Fibroblast of upper back skin (primary cell): ENCODE data around the gene KIAA1217.

Experiments
- DNase-seq: peaks from one replicate; pipeline ENCODE4 v3.0.0-alpha.2; 2013

Gene KIAA1217

GRCh38 chr10:24374134-24374915 lies 165.4 kb downstream of the KIAA1217 start:
- peak; percentile 94 for DNase-seq

- DNase-seq = no peak
Observed at GRCh38 chr10:24375510-24375909, 166.6 kb downstream of the KIAA1217 start.

DNA sequence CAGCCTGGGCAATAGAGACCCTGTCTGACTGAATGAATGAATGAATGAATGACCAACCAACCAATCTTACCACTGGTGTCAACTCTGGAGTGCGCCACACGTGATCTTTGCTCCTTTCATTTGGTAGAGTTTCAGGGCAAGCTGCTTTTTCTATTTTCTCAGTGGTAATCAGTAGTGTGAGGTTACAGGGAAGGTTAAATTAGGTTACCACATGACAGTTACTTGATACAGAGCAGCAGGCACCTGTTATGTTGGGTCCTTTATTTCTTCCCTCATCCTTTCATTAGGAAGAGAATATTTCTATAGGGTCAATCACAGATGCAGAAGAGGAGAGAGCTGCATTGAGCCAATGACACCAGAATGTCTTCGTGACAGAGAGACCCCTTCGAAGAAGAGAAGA lies 167.8 kb downstream of the KIAA1217 start:
- no peak for DNase-seq

DNA sequence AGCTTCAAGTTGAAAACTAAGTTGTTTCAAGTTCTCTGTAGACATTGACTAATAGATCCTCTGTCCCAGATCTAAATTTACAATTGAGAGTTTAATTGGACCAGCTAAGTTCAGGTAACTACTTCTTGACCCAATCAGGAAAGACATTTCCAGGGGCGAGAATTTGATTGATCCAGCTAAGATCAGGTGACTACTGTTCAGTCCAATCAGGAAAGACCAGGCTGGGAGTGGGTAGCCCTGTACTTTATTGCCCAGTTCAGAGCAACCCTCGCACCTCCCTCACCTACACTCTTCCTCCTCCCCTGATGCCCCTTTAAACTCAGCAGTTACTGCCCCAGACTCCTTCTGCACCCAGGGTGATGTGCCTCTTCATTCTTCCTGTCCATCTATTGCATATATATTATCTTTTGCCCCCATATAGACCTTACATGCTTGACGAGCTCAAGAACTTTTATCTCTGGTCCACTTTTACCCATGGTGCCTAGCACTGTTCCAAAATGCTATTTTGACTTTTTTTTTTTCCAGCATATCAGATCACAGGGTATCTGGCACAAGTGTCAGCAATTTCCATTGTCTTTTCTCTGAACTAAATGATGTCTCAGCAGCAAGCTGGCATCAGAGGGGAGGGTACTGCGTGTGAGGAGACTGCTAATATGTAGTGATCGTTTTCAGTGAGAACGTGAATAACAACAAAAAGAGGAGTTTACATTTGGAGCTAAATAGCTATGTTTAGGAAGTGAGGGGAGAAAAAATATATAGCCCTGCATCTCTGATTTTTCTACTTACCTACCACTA lies 169.4 kb downstream of the KIAA1217 start:
- no peak for DNase-seq

DNA sequence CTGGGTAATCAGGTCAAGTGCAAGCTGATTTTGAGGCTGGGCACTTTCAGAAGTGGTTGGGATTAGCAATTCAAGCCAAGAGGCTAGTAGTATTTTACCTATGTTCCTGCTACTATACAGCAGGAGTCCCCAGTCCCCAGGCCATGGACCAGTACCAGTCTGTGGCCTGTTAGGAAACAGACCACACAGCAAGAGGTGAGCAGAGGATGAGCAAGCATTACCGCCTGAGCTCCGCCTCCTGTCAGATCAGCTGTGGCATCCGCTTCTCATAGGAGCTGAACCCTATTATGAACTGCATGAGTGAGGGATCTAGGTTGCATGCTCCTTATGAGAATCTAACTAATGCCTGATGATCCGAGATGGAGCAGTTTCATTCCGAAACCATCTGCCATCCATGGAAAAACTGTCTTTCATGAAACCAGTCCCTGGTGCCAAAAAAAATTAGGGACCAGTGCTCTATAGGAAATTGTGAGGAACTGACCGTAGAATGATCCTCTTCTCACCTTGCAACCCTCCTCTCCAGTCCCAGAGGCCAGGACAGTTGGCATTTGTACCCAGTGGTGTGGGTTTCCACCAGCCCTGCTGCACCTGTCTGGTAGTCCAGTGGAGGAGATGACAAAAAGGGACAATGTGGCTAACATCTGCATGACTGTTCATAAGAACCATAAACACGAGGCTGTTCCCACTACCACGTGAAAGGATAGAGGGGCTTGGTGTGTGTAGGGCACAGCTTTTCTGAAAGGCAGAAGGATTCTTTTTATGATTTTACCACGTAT lies 172.5 kb downstream of the KIAA1217 start:
- DNase-seq = no peak

DNA sequence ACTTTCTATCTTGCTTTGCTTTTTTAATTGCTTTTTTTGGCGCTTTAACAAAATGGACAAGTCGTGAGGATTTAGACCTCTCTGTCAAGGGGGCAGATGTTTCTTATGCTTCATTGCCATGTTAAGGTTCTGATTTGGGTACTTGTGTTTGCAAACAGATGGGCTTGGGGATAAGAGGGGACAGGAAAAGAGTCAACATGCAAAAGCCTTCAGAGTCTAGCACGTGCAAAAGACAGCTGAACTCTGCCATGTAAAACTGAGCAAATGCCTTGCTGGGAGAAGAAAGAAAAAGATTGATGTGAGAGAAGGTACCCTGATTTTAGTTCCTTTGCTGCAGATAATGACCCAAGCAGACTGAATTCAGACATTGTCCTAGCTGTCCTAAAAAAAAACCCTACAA lies 173.1 kb downstream of the KIAA1217 start:
- DNase-seq = no peak

- DNase-seq = no peak
Observed at GRCh38 chr10:24382596-24382978, 173.6 kb downstream of the KIAA1217 start.

DNA sequence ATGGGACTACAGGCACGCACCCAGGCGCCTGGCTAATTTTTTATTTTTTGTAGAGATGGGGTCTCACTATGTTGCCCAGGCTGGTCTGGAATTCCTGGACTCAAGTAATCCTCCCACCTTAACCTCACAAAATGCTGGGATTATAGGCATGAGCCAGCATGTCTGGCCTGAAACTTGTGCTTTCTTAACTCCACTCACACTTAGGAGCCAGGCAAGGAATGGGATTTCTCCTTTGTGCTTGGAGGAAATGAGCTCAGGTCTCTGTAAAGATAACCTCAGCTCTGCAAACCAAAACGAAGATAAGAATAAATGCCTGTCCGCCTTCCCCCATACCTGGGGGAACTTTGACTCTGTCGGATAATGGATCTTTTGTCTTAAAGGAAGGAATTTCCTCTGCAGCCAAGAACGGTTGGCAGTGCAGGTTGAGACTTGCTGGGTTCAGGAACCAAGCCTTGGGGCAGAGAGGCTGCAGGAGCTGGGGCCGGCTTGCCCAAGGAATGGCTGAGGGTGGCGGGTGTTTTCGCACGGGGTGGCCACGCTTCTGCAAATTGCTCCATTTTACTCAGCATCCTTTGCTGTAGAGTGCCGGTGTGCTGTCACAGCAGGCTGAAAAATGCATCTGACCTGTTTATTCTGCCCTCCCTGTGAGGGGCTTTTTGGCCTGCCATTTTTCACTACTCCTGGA lies 174.2 kb downstream of the KIAA1217 start:
- DNase-seq = no peak

- DNase-seq = peak; percentile 99
Observed at GRCh38 chr10:24383681-24384106, 174.8 kb downstream of the KIAA1217 start.

DNA sequence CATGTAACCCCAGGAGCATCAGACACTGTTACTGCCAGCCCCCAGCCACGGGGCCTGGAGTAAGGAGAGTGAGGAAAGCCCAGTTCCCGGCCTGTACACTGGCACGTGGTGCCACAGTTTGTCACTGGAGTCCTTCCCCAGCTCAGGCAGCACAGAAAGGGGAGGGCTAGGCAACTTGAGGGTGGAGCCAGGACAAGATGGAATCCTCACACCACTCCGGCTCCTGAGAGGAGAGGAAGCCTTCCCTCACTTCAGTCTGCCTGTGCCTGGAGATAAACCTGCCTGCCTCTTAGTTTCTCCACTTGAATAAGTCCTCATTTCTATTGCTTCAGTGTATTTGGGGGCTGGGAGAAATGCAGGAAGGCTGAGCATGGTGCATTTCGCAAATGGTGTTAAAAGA lies 176.0 kb downstream of the KIAA1217 start:
- DNase-seq = no peak

DNA sequence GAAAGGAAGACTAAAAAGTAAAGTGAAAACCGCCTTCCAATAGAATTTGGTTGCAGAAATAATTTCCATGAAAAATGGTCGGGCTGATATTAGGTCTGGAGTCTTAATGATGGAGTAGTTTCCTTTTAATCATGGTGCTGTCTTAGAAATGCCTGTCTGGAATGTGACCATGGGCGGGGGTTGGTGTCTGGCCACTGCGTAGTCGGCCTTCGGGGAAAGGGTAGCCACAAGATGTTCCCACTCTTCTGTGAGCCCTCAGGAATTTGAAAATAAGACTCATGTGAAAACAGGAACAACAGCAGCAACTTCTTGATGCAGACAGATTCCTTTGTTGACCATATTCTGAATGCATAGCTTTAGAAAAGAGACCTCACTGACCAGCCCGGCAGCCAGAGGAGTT lies 176.8 kb downstream of the KIAA1217 start:
- peak; percentile 86 for DNase-seq

DNA sequence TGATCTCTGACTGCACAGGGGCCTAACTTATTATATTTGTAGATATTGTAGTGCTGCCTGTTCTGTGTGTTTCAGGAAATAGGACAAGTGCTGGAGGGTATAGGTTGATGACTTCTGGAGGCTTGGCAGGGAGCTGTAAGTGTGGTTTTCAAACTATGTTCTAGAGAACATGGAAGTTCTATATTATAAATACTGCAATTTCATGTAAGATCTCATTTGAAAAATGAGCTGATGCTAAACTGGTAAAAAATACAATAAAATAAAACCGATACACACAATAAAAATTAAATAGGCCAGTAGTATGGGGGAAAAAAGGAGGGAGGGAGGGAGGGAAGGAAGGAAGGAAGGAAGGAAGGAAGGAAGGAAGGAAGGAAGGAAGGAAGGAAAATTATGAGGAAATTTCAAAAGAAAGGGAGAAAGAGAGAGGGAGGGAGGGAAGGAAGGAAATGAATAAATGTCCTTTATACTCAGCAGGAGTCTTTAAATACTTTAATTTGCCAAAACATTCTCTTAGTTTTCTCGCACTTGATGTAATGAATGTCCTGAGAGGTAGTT lies 181.3 kb downstream of the KIAA1217 start:
- no peak for DNase-seq

DNA sequence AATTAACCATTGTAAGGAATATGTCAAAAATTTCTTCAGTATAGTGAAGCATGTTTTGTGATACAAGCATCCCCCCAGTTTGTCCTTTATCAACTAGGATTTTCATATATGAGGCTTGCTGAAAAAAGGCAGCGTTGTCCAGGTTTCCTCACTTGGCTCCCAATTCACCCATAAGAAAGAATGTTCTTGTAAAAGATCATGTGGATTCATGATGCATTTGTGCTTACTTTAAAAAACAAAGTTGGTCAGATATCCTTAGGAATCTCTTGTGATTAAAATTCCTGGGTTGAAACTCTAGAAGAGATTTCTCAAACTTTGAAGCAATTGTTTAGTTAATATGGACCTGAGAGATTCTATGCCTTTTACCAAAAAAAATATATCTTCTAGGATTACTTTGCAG lies 181.8 kb downstream of the KIAA1217 start:
- DNase-seq = no peak

DNA sequence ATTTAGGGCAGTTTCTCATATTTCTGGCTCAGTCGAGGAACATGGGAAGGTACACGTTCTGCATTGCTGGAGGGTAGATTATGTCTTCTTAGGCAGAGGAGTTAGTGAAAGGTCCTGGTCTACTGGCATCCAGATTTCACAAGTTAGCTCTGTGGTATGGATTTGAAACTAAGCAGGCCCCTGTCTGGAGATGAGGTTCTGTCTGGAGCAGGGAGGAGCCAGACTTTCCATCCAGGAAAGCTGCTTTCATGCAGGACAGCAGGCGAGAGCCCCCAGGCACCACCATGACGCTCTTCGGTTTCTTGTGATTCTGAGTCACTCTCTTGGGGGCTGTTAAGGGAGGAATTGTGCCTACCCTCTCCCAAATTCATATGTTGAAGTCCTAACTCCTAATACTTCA lies 184.3 kb downstream of the KIAA1217 start:
- peak; percentile 28 for DNase-seq

DNA sequence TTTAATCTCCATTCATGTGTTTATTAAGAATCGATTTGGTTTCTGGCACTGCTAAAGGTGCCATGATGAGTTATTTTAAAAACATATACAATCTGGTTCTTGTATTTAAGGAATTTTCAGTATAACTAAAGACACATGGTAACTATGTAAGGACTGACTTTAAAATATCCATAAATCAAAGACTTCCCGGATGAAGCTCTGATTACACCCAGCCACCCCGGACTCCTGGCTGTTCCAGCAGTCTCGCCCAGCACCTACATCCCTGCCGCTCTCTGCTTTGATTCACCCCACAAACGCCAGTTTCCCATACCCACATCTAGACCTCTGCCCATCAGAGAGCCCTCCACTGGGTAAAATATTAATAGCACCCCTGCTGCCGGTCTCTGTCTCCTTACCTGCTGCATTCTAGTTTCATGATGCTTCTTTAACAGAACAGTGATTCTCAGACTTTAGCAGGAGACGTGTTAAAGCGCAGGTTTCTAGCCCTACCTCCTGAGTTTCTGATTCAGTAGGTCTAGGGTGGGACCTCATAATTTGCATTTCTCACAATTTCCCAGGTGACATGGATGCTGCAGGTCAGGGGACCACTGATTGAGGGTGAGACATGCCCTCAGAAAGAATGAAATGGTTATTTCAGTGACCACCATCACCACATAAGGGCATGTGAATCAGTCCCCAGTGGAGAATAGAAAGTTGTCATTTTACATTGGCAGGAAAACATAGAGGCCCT lies 185.7 kb downstream of the KIAA1217 start:
- peak; percentile 74 for DNase-seq

GRCh38 chr10:24396396-24396795 lies 187.5 kb downstream of the KIAA1217 start:
- DNase-seq = no peak

DNA sequence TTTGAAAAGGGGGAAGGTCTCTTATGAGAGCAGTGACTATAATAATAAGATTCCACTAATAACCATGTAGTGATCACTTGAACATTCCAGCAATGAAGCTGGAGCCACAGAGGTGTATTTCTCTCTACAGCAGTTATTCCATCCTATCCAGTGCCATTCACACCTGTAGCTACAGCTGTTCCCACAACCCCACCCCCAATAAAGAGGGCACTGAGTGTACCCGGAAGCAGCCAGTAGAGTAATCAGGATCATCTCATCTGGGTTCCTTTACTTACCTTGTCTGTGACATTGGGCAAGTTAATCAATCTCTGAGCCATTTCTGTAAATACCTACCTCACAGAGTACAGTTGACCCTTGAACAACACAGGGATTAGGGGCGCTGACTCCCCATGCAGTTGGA lies 188.7 kb downstream of the KIAA1217 start:
- no peak for DNase-seq

- DNase-seq = no peak
Observed at GRCh38 chr10:24404567-24404966, 195.6 kb downstream of the KIAA1217 start.

DNA sequence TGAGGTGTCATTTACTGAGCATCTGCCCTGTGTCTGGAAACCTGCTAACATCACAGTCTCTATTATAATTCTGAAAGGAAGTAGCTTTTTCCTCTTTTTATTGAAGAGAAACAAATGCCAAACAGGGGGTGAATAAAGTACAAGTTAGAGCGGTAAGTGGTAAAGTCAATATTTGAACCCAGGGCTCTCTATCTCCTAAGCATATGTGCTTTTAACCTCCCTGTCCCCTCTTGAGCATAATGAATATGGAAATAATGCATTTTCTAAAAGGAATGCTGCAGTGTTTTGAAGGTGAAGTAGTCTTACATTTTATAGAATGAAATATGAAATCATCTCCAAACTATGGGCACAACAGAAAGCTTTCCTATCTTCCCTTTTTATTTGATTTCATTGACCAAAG lies 196.7 kb downstream of the KIAA1217 start:
- no peak for DNase-seq

DNA sequence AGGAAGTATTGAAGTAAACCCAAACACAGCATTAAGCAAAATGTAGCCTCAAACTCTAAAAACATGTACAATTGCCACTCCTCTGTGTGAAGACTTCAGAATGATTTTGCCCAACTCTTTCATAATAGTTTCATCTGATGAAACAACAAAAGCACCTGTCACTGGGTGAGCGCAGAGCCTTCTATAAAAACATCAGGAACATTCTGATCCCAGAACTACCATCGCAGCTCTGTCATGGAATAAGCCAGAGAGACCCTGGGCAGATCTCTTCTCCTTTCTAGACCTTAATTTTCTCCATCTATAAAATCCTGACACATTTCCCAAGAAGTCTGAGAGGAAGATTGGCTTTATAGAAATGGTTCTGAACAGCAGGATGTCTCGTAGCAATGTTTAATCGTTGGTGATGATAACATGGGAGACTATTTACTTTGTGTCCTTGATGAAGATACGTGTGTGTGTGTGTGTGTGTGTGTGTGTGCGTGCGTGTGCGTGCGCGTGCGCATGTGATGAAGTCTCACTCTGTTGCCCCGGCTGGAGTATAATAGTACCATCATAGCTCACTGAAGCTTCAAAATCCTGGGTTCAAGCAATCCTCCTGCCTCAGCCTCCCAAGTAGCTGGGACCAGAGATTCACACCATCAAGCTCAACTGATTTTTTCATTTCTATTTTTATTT lies 198.0 kb downstream of the KIAA1217 start:
- DNase-seq = no peak

GRCh38 chr10:24407928-24408327 lies 199.0 kb downstream of the KIAA1217 start:
- no peak for DNase-seq
